B cell (primary cell): Measurements from ENCODE around the gene MOAP1. TPM values are rescaled to one million over a fixed set of nuclear protein-coding genes. Genes with fewer than 3 reads are reported as not detected.
"Not testable (repeated sequence)": the region's sequence is repeated elsewhere in the genome, so short reads cannot be mapped to it uniquely, and the experiment has no call there.

Experiments
- ATAC-seq: fragments of 200-7000 bp; cut with Tn5 transposase; one replicate; pipeline ENCODE4 v1.10.0; 2021; ENCODE audit warnings: low read depth, mild to moderate bottlenecking, moderate number of reproducible peaks, moderate library complexity
- CTCF ChIA-PET: fragments of 350-600 bp; sonication (Branson Sonifier 250); formaldehyde crosslinking; loops from one replicate; lab custom pipeline; 2021; ENCODE audit warnings: antibody characterized with exemption, inconsistent platforms; lab: Charles Lee
- POLR2A ChIA-PET: fragments of 350-600 bp; sonication (Branson Sonifier 250); formaldehyde crosslinking; loops from one replicate; lab custom pipeline; 2021; ENCODE audit warnings: antibody characterized with exemption; lab: Charles Lee
- DNase-seq: peaks from one replicate; pipeline ENCODE4 v3.0.0; 2013
- H2AFZ ChIP-seq: 2 replicates; pipeline ENCODE4 v1.6.1; 2012; ENCODE audit warnings: mild to moderate bottlenecking, low read depth, low read length; ENCODE audit not compliant: insufficient read depth, poor library complexity, severe bottlenecking
- H3K27ac ChIP-seq, 2 donors: 1 replicate in 1 of 2; 2 replicates in 1 of 2; pipeline ENCODE4 v1.5.1; 2012 to 2013; ENCODE audit warnings: low read length in 2 of 2, mild to moderate bottlenecking in 2 of 2, moderate library complexity in 1 of 2
- H3K27me3 ChIP-seq, 4 experiments: fragments of 200-600 bp in 1 of 4; sonication (generic) in 1 of 4; replicated peaks in 1 of 4; 1 replicate in 2 of 4; 2 replicates in 2 of 4; pipeline versions ENCODE4 v1.6.1 to v1.7.0; 2013 to 2016; ENCODE audit warnings: low read length in 3 of 4, mild to moderate bottlenecking in 2 of 4, mixed read lengths in 1 of 4, moderate library complexity in 1 of 4; ENCODE audit not compliant: insufficient read depth in 4 of 4, control insufficient read depth in 3 of 4; ENCODE audit errors: control extremely low read depth in 1 of 4
- H3K36me3 ChIP-seq, 2 experiments: replicated peaks in 1 of 2; 1 replicate in 1 of 2; 2 replicates in 1 of 2; pipeline versions ENCODE4 v1.6.1 to v1.7.1; 2013; ENCODE audit warnings: low read length in 1 of 2; ENCODE audit not compliant: insufficient read depth in 2 of 2, control insufficient read depth in 1 of 2; ENCODE audit errors: control extremely low read depth in 1 of 2, extremely low read depth in 1 of 2
- H3K4me1 ChIP-seq, 2 donors: fragments of 200-600 bp in 1 of 2; sonication (generic) in 1 of 2; 1 replicate in 1 of 2; 2 replicates in 1 of 2; pipeline versions ENCODE4 v1.5.1 to v1.6.1; 2013 to 2017; ENCODE audit warnings: low read length in 2 of 2; ENCODE audit not compliant: control insufficient read depth in 2 of 2, insufficient read depth in 2 of 2
- H3K4me2 ChIP-seq: replicated peaks from 2 replicates; pipeline ENCODE3; 2012; ENCODE audit warnings: mild to moderate bottlenecking, low read depth, low read length; ENCODE audit not compliant: poor library complexity, severe bottlenecking
- H3K4me3 ChIP-seq, 5 experiments: fragments of 200-600 bp in 1 of 5; sonication (generic) in 1 of 5; 1 replicate in 3 of 5; 2 replicates in 2 of 5; pipeline versions ENCODE4 v1.5.1 to v1.7.0; 2011 to 2016; ENCODE audit warnings: low read length in 4 of 5, mild to moderate bottlenecking in 4 of 5, low read depth in 2 of 5, control low read depth in 1 of 5, moderate library complexity in 1 of 5; ENCODE audit not compliant: insufficient read depth in 1 of 5; ENCODE audit errors: control extremely low read depth in 1 of 5, extremely low read depth in 1 of 5
- H3K79me2 ChIP-seq: fragments of 200-600 bp; sonication (generic); one replicate; pipeline ENCODE4 v1.6.0; 2016; ENCODE audit warnings: low read length; ENCODE audit not compliant: control insufficient read depth, insufficient read depth
- H3K9ac ChIP-seq: fragments of 200-600 bp; sonication (generic); 2 replicates; pipeline ENCODE4 v1.6.1; 2017; ENCODE audit warnings: mild to moderate bottlenecking, low read length, moderate library complexity
- H3K9me3 ChIP-seq, 3 donors: one replicate each; pipeline versions ENCODE4 v1.6.1 to v1.7.1; 2013; ENCODE audit warnings: low read length in 2 of 3; ENCODE audit not compliant: control insufficient read depth in 2 of 3, insufficient read depth in 1 of 3; ENCODE audit errors: control extremely low read depth in 1 of 3
- H4K20me1 ChIP-seq: 2 replicates; pipeline ENCODE4 v1.6.0; 2012; ENCODE audit warnings: mild to moderate bottlenecking, low read length; ENCODE audit not compliant: insufficient read depth, control insufficient read depth, poor library complexity, severe bottlenecking
- H3K27ac Mint-ChIP-seq: one replicate; pipeline ENCODE4 v1.8.0; 2021; ENCODE audit warnings: mixed read lengths
- H3K27me3 Mint-ChIP-seq: one replicate; pipeline ENCODE4 v1.8.0; 2021; ENCODE audit warnings: mixed read lengths
- H3K4me1 Mint-ChIP-seq: one replicate; pipeline ENCODE4 v1.8.0; 2021; ENCODE audit warnings: mixed read lengths
- H3K4me3 Mint-ChIP-seq: one replicate; pipeline ENCODE4 v1.8.0; 2021; ENCODE audit warnings: mixed read lengths
- H3K9me3 Mint-ChIP-seq: one replicate; pipeline ENCODE4 v1.8.0; 2022; ENCODE audit warnings: mixed read lengths; ENCODE audit not compliant: insufficient read depth
- WGBS: methylation state at CpG from one replicate; pipeline ENCODE4 v1.1.5; 2013; ENCODE audit warnings: missing lambda C conversion rate; ENCODE audit not compliant: insufficient coverage; 5-methylcytosine and 5-hydroxymethylcytosine counted together
- intact Hi-C: fragments of 100-400 bp; cut with micrococcal nuclease; formaldehyde crosslinking; loops from one replicate; pipeline ENCODE4 v1.10.0; 2022
- polyA plus RNA-seq: library from polyadenylated mRNA; depleted of rRNA; stranded (reverse); fragments of >200 nt; gene quantifications from 2 replicates; pipeline ENCODE4 v1.2.3, GENCODE V29; 2012
- total RNA-seq, 2 donors: library from RNA; stranded (reverse); fragments of 120-200 nt in 1 of 2; gene quantifications; 1 replicate in 1 of 2; 2 replicates in 1 of 2; pipeline versions ENCODE4 v1.2.3 to v1.2.4, GENCODE V29; 2013 to 2022

Gene MOAP1
- total and polyA plus RNA-seq, 2 donors (not counting 1 experiment from before 2014, with no cell fraction given), result 30.8 to 74.9 TPM

DNA sequence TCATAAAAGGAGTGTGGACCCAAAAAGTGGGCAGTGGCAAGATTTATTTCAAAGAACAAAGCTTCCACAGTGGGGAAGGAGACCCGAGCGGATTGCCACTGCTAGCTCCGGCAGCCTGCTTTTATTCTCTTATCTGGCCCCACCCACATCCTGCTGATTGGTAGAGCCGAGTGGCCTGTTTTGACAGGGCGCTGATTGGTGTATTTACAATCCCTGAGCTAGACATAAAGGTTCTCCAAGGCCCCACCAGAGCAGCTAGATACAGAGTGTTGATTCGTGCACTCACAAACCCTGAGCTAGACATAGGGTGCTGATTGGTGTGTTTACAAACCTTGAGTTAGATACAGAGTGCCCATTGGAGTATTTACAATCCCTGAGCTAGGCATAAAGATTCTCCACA, 15.1 kb downstream of the MOAP1 start:
- H3K4me1 ChIP-seq, H3K27me3 ChIP-seq, H3K9me3 Mint-ChIP-seq, H3K27me3 Mint-ChIP-seq, H4K20me1 ChIP-seq, H3K27ac ChIP-seq, POLR2A ChIA-PET, H2AFZ ChIP-seq, H3K4me3 ChIP-seq, intact Hi-C loops, H3K9me3 ChIP-seq, H3K36me3 ChIP-seq, ATAC-seq, H3K4me3 Mint-ChIP-seq, H3K79me2 ChIP-seq, H3K4me1 Mint-ChIP-seq, H3K4me2 ChIP-seq, H3K9ac ChIP-seq, DNase-seq, H3K27ac Mint-ChIP-seq: not testable (repeated sequence)
- CTCF ChIA-PET, result interaction anchor here (2.8 kb wide), 1 partner anchor 57 kb away, joined by 8 read pairs; no protein-coding TSS in a partner anchor
- WGBS, result 100% methylated on average over 1 of the region's 6 CpGs

DNA sequence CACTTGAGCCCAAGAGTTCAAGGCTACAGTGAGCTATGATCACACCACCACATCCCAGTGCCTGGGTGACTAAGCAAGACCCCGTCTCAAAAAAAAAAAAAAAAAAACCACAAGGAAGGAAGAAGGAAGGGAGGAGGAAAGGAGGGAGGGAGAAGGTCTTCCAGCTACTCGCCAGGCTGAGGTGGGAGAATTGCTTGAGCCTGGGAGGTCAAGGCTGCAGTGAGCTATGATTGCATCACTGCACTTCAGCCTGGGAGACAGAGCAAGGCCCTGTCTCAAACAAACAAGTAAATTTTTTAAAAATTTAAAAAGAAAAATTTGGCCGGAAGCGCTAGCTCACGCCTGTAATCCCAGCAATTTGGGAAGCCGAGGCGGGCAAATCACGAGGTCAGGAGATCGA, 16.1 kb downstream of the MOAP1 start:
- H3K4me3 Mint-ChIP-seq, H3K27ac Mint-ChIP-seq, H3K79me2 ChIP-seq, H3K27me3 Mint-ChIP-seq, intact Hi-C loops, H3K9ac ChIP-seq, H3K9me3 Mint-ChIP-seq, DNase-seq, H4K20me1 ChIP-seq, H2AFZ ChIP-seq, H3K4me1 ChIP-seq, H3K4me1 Mint-ChIP-seq, H3K4me2 ChIP-seq, H3K27ac ChIP-seq, H3K9me3 ChIP-seq, H3K27me3 ChIP-seq, H3K4me3 ChIP-seq, ATAC-seq, H3K36me3 ChIP-seq: not testable (repeated sequence)
- whole genome bisulfite sequencing, result 84% methylated on average over 8 of the region's 9 CpGs
- ChIA-PET POLR2A (interaction anchor here (0.6 kb wide), 1 partner anchor 42 kb away, joined by 4 read pairs; no protein-coding TSS in a partner anchor), CTCF (interaction anchor here (1.0 to 2.8 kb wide), 3 partner anchors 9 to 56 kb away, joined by 4 to 8 read pairs (median 6); no protein-coding TSS in a partner anchor)

DNA sequence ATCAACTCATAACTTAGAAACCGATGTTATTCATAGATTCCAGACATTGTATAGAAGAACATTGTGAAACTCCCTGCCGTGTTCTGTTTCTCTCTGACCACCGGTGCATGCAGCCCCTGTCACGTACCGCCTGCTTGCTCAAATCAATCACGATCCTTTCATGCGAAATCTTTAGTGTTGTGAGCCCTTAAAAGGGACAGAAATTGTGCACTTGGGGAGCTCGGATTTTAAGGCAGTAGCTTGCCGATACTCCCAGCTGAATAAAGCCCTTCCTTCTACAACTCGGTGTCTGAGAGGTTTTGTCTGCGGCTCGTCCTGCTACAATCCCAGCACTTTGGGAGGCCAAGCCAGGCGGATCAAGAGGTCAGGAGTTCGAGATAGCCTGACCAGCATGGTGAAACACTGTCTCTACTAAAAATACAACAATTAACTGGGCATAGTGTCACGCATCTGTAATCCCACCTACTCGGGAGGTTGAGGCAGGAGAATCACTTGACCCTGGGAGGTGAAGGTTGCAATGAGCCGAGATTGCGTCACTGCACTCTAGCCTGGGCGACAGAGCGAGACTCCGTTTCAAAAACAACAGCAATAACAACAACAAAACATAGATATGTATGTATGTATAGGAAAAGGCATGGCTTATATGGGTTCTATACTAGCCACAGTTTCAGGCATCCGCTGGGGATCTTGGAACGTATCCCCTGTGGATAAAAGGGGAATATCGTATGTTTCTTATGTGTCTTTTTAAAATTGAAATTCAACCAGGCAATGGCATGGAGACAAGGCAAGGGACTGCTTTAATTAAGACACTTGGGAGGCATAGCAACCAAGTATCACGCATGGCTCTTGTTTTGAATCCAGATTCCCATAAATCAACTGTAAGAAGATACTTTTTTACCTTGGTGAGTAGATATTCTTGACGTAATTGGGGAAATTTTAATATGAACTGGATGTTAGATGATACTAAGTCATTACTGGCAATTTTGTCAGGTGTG, 19.1 kb downstream of the MOAP1 start:
- H3K79me2 ChIP-seq, H3K9ac ChIP-seq, H3K9me3 ChIP-seq, H3K4me3 ChIP-seq, H3K9me3 Mint-ChIP-seq, POLR2A ChIA-PET, DNase-seq, H2AFZ ChIP-seq, H3K4me2 ChIP-seq, H3K27ac Mint-ChIP-seq, H3K36me3 ChIP-seq, ATAC-seq, intact Hi-C loops, CTCF ChIA-PET, H3K4me1 ChIP-seq, H4K20me1 ChIP-seq, H3K27me3 ChIP-seq, H3K27ac ChIP-seq, H3K4me1 Mint-ChIP-seq, H3K27me3 Mint-ChIP-seq, H3K4me3 Mint-ChIP-seq: not testable (repeated sequence)
- 98% methylated on average over 7 of the region's 26 CpGs for WGBS
